Fibroblast of the conjunctiva (primary cell): ENCODE results near the gene SYPL1.

Source experiments
- DNase-seq: peaks from one replicate; pipeline ENCODE4 v3.0.0-alpha.2; 2010; ENCODE audit warnings: low read depth

The SYPL1 gene

DNA sequence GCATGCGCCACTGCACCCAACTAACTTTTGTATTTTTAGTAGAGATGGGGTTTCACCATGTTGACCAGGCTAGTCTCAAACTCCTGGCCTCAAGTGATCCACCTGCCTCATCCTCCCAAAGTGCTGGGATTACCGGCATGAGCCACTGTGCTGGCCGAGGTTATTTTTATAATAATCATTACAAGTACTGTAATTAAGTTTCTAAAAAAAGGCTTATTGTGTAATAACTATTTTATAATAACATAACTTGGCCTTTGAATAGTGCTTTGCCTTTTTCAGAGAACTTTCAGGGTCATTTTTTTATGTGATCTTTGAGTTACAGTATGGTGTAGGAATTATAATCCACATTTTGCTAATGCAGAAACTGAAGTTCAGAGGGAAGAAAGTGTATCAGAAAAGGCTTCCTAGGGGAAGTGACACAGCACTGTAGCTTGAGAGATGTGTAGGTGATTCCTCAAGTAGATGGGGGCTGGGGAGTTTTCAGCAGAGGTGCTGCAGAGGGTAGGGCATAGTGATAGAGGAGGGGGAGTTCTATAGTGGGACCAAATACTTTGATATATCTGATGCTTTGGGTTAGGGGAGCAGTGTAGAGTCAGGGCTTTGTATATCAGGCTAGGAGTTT lies 9.2 kb upstream of the SYPL1 start:
- DNase-seq, result no peak

DNA sequence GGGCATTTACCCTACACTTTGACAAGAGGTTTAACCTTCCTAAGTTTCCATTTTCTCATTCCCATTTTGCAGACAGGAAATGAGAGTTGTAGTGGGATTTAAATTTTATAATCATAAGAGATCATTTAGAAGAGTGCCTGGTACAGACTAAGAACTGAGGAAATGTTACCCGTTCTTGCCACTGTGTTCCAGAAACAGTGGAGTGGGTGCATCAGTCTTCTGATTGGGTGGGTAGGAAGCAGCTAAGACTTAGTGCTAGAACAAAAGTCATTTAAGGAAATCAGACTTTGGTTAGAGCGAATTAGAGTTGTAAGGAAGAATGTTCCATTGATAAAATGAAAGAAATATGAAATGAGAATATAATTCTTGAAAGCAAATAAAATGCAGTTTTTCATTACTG lies 8.4 kb upstream of the SYPL1 start:
- DNase-seq, result no peak

DNA sequence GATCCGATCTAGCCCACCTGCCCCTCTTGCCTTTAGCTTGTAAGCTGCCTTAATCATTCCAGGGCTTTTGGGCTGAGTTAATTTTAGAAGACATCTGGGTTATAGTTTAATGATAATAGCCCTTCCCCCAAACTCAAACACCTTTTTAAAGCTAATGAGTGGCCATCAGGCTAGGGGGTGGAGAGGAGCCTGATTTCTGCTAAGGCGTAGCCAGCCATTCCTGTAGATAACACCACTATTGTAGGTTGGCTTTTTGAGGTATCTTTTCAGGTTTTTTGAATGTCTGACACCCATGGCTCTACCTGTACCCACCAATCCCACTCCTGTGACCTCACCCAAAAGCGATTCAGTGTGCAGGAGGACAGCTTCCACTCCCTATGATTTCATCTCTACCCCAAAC lies 7.6 kb upstream of the SYPL1 start:
- DNase-seq, result no peak

GRCh38 chr7:106117786-106118544 lies 5.9 kb upstream of the SYPL1 start:
- DNase-seq, result no peak

GRCh38 chr7:106116161-106116704 lies 4.1 kb upstream of the SYPL1 start:
- no peak for DNase-seq

DNA sequence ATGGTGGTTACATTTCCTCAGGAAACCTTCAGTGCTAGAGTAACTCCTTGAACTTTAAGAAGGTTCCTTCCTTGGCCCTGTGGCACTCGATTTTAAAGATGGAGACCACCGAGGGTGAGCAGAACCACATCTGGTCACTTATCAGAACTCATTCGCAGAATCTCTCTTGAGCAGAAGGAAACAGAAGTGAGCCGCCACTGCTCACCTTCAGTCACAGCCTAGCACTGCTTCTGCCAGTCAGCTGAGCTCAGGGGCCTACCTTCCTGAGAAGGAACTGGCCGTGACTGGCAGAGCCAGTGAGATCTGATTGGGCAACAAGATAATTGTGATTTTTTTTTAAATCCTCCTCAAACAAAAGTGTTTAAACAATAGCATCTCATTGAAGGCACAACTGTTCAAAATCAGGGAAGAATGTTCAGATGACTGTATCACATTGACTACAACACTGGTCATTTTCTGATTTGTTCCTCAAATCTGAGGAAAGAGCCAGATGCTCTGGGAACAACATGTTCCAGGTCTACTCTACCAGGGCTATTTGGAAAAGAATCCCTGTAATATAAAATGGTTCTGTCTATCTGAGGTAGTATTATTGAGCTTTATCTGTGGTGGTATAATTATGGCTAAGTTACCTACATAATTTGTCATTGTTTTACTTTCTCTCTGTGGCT lies 2.7 kb upstream of the SYPL1 start:
- DNase-seq, result no peak

DNA sequence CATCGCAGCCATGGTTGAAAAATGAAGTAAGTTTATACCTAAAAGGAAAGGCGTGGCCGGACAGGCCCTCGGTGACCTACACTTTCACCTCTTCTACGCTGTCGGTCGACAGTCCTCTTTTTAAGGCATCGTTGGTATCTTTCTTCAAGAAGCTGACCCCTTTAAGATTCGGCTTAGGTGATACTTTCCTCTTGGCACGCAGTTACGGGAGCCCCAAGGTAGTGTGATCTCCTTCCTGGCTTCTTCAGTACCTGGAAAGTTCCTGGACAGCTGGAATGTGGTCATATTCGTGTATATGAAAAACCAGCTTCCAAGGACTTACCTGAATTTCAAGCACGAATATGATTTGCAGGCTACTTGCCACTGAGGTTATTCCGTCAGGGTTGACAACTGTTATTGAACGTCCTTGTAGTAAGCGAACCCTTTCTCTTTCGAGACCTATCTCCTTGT lies 885 bp upstream of the SYPL1 start:
- DNase-seq, result no peak

GRCh38 chr7:106111655-106112117 lies 426 bp downstream of the SYPL1 start:
- DNase-seq, result peak; percentile 22

- no peak for DNase-seq
Measured at GRCh38 chr7:106110885-106111654, 1.0 kb downstream of the SYPL1 start.

- no peak for DNase-seq
Measured at GRCh38 chr7:106110238-106110560, 1.9 kb downstream of the SYPL1 start.

- DNase-seq, result no peak
Measured at GRCh38 chr7:106109521-106110237, 2.4 kb downstream of the SYPL1 start.

DNA sequence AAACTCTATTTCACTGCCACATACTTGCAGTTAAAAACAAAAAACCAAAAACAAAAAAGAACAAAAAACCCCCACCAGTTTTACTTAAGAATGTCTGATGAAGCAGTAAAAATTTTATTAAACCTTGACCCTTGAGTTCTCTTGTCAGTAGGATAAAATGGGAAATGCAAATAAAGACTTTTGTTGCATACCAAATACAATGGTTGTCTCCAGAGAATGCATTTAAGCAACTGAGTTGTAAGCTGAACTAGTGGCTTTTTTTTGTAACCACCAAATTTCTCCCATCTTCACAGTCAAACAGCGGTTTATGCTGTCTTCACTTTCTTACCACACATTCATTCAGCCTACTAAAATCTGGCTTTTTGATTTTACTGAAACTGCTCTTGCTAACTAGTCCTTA lies 3.1 kb downstream of the SYPL1 start:
- no peak for DNase-seq

DNA sequence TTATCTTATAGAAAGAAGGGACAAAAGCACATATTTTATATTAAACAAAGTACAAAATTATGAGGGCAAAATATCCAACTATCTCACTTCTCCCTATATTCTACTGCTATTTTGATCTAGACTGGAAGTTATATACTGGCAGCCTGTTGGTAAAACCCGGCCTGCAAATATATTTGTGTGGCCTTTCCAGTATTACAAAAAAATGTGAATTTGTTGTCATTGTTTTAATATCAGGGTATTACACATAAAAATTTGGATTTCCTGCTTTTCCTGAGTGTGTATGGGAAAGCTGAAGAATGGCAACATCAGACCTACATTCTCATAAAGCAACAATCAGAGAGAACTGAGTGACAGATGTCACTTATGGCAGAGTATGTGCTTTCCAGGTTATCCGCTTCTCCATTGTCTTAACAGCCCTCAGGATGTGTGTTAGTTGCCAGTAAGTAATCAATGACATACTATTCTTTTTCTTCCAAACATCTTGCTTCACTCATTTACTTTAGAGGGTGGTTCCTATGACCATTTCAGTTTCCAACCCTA lies 7.3 kb downstream of the SYPL1 start:
- no peak for DNase-seq

GRCh38 chr7:106102387-106102966 lies 9.6 kb downstream of the SYPL1 start:
- no peak for DNase-seq

GRCh38 chr7:106101726-106102125 lies 10.4 kb downstream of the SYPL1 start:
- DNase-seq, result no peak

GRCh38 chr7:106100863-106101629 lies 11.1 kb downstream of the SYPL1 start:
- DNase-seq, result no peak

DNA sequence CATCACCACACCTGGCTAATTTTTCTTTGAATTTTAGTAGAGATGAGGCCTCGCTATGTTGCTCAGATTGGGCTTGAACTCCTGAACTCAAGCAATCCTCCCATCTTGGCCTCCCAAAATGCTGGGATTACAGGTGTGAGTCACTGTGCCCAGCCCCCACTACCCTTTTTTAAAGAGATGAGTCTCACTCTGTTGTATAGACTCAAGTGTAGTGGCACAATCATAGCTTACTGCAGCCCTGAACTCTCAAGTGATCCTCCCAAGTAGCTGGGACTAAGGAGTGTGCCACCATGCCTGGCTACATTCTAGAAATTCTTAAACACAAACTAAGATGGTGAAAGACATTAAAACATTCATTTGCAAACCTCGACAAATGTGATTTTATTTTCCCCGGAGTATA lies 12.6 kb downstream of the SYPL1 start:
- no peak for DNase-seq

- DNase-seq, result no peak
Measured at GRCh38 chr7:106098889-106099288, 13.2 kb downstream of the SYPL1 start.

GRCh38 chr7:106095634-106096033 lies 16.5 kb downstream of the SYPL1 start:
- no peak for DNase-seq

DNA sequence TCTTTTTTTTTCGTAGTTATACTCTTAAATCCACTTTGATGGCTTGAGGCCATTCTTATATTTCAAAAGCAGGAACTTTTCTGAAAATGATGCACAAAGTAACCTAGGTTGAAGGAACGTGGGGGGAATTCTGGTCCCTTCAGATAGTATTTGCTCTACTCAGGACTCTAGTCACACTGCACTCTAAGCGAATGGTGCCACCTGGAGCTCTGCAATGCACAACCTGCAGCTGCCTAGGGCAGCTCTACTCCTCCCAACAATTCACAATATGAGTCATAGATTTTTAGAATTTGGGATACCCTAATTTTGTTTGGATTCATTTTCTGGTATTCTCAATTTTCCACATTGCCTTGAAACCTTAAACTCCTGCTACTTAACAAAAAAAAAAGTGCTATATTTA lies 17.3 kb downstream of the SYPL1 start:
- DNase-seq, result no peak
